ENCODE measurements around the gene UBAC2.
A peak's percentile ranks its signal among the peaks of the same experiment; 100 is the strongest.

The UBAC2 gene

GRCh38 chr13:99321709-99322108, 121.1 kb downstream of the UBAC2 start:
- Mint-ChIP-seq H3K4me1 (peaks cover 70% of the 10 kb centered on the region), H3K4me3 (peak overlapping the region; percentile 34), H3K27ac (ENCODE audit: low read depth) (peak overlapping the region; percentile 82), H3K9me3 (no peaks in the 10 kb centered on the region), H3K27me3 (no peaks in the 10 kb centered on the region), H3K36me3 (ENCODE audit: insufficient read depth) (peaks cover 27% of the 10 kb centered on the region)
- no peak for ATAC-seq (replicated peaks; ENCODE audit: extremely low read depth, poor library complexity, severe bottlenecking)
- DNase-seq (ENCODE audit: low spot score in 2 of 2): no peak

GRCh38 chr13:99322297-99323103, 121.8 kb downstream of the UBAC2 start:
- Mint-ChIP-seq H3K27ac (ENCODE audit: low read depth) (peak overlapping the region; percentile 82), H3K9me3 (no peaks in the 10 kb centered on the region), H3K36me3 (ENCODE audit: insufficient read depth) (peaks cover 27% of the 10 kb centered on the region), H3K4me1 (peaks cover 71% of the 10 kb centered on the region), H3K4me3 (peak overlapping the region; percentile 34), H3K27me3 (no peaks in the 10 kb centered on the region)
- DNase-seq (ENCODE audit: low spot score in 2 of 2) (no peak), ATAC-seq (replicated peaks; ENCODE audit: extremely low read depth, poor library complexity, severe bottlenecking) (peak; percentile 79)

- H3K27ac Mint-ChIP-seq (ENCODE audit: low read depth): peak overlapping the region; percentile 82
- DNase-seq (ENCODE audit: low spot score in 2 of 2): no peak
- H3K9me3 Mint-ChIP-seq: no peaks in the 10 kb centered on the region
- no peak for ATAC-seq (replicated peaks; ENCODE audit: extremely low read depth, poor library complexity, severe bottlenecking)
- H3K4me1 Mint-ChIP-seq: peaks cover 73% of the 10 kb centered on the region
- peaks cover 23% of the 10 kb centered on the region for H3K36me3 Mint-ChIP-seq (ENCODE audit: insufficient read depth)
- peak overlapping the region; percentile 34 for H3K4me3 Mint-ChIP-seq
- H3K27me3 Mint-ChIP-seq: no peaks in the 10 kb centered on the region
Measured at GRCh38 chr13:99323488-99323887, 122.8 kb downstream of the UBAC2 start.

- Mint-ChIP-seq H3K9me3 (no peaks in the 10 kb centered on the region), H3K4me1 (peaks cover 73% of the 10 kb centered on the region), H3K27ac (ENCODE audit: low read depth) (peak overlapping the region; percentile 60), H3K4me3 (peak overlapping the region; percentile 21), H3K27me3 (no peaks in the 10 kb centered on the region), H3K36me3 (ENCODE audit: insufficient read depth) (peaks cover 16% of the 10 kb centered on the region)
- no peak for ATAC-seq (replicated peaks; ENCODE audit: extremely low read depth, poor library complexity, severe bottlenecking)
- no peak for DNase-seq (ENCODE audit: low spot score in 2 of 2)
Measured at GRCh38 chr13:99326012-99326411, 125.4 kb downstream of the UBAC2 start.

GRCh38 chr13:99327126-99327525, 126.5 kb downstream of the UBAC2 start:
- Mint-ChIP-seq H3K27ac (ENCODE audit: low read depth) (peak overlapping the region; percentile 2), H3K4me3 (no peak overlapping the region), H3K36me3 (ENCODE audit: insufficient read depth) (peaks cover 17% of the 10 kb centered on the region), H3K4me1 (peaks cover 72% of the 10 kb centered on the region), H3K27me3 (no peaks in the 10 kb centered on the region), H3K9me3 (no peaks in the 10 kb centered on the region)
- no peak for ATAC-seq (replicated peaks; ENCODE audit: extremely low read depth, poor library complexity, severe bottlenecking)
- no peak for DNase-seq (ENCODE audit: low spot score in 2 of 2)

GRCh38 chr13:99327761-99328160, 127.1 kb downstream of the UBAC2 start:
- DNase-seq (ENCODE audit: low spot score in 2 of 2) (no peak), ATAC-seq (replicated peaks; ENCODE audit: extremely low read depth, poor library complexity, severe bottlenecking) (no peak)
- Mint-ChIP-seq H3K27ac (ENCODE audit: low read depth) (no peak overlapping the region), H3K27me3 (no peaks in the 10 kb centered on the region), H3K4me1 (peaks cover 70% of the 10 kb centered on the region), H3K9me3 (no peaks in the 10 kb centered on the region), H3K4me3 (no peak overlapping the region), H3K36me3 (ENCODE audit: insufficient read depth) (peaks cover 18% of the 10 kb centered on the region)

- Mint-ChIP-seq H3K27ac (ENCODE audit: low read depth) (peak overlapping the region; percentile 55), H3K27me3 (no peaks in the 10 kb centered on the region), H3K4me3 (no peak overlapping the region), H3K9me3 (no peaks in the 10 kb centered on the region), H3K36me3 (ENCODE audit: insufficient read depth) (peaks cover 18% of the 10 kb centered on the region), H3K4me1 (peaks cover 60% of the 10 kb centered on the region)
- DNase-seq (ENCODE audit: low spot score in 2 of 2): no peak
- no peak for ATAC-seq (replicated peaks; ENCODE audit: extremely low read depth, poor library complexity, severe bottlenecking)
Measured at GRCh38 chr13:99329477-99329876, 128.8 kb downstream of the UBAC2 start.

- H3K4me1 Mint-ChIP-seq: peaks cover 57% of the 10 kb centered on the region
- DNase-seq (ENCODE audit: low spot score in 2 of 2) (no peak), ATAC-seq (replicated peaks; ENCODE audit: extremely low read depth, poor library complexity, severe bottlenecking) (no peak)
- H3K9me3 Mint-ChIP-seq: no peaks in the 10 kb centered on the region
- no peaks in the 10 kb centered on the region for H3K27me3 Mint-ChIP-seq
- H3K27ac Mint-ChIP-seq (ENCODE audit: low read depth): no peak overlapping the region
- H3K36me3 Mint-ChIP-seq (ENCODE audit: insufficient read depth): peaks cover 15% of the 10 kb centered on the region
- H3K4me3 Mint-ChIP-seq: no peak overlapping the region
Measured at GRCh38 chr13:99330942-99331341, 130.3 kb downstream of the UBAC2 start.

GRCh38 chr13:99331881-99332293, 131.2 kb downstream of the UBAC2 start:
- peaks cover 58% of the 10 kb centered on the region for H3K4me1 Mint-ChIP-seq
- H3K27ac Mint-ChIP-seq (ENCODE audit: low read depth): no peak overlapping the region
- no peaks in the 10 kb centered on the region for H3K9me3 Mint-ChIP-seq
- H3K27me3 Mint-ChIP-seq: no peaks in the 10 kb centered on the region
- ATAC-seq (replicated peaks; ENCODE audit: extremely low read depth, poor library complexity, severe bottlenecking) (no peak), DNase-seq (ENCODE audit: low spot score in 2 of 2) (no peak)
- peaks cover 15% of the 10 kb centered on the region for H3K36me3 Mint-ChIP-seq (ENCODE audit: insufficient read depth)
- no peak overlapping the region for H3K4me3 Mint-ChIP-seq

GRCh38 chr13:99332456-99332855, 131.8 kb downstream of the UBAC2 start:
- no peak overlapping the region for H3K27ac Mint-ChIP-seq (ENCODE audit: low read depth)
- DNase-seq (ENCODE audit: low spot score in 2 of 2): no peak
- ATAC-seq (replicated peaks; ENCODE audit: extremely low read depth, poor library complexity, severe bottlenecking): no peak
- H3K27me3 Mint-ChIP-seq: no peaks in the 10 kb centered on the region
- no peak overlapping the region for H3K4me3 Mint-ChIP-seq
- no peaks in the 10 kb centered on the region for H3K9me3 Mint-ChIP-seq
- peaks cover 14% of the 10 kb centered on the region for H3K36me3 Mint-ChIP-seq (ENCODE audit: insufficient read depth)
- peaks cover 56% of the 10 kb centered on the region for H3K4me1 Mint-ChIP-seq

GRCh38 chr13:99334221-99334620, 133.6 kb downstream of the UBAC2 start:
- ATAC-seq (replicated peaks; ENCODE audit: extremely low read depth, poor library complexity, severe bottlenecking): no peak
- Mint-ChIP-seq H3K4me1 (peaks cover 65% of the 10 kb centered on the region), H3K27ac (ENCODE audit: low read depth) (peak overlapping the region; percentile 56)

GRCh38 chr13:99335087-99335486, 134.4 kb downstream of the UBAC2 start:
- Mint-ChIP-seq H3K27me3 (no peaks in the 10 kb centered on the region), H3K36me3 (ENCODE audit: insufficient read depth) (peaks cover 18% of the 10 kb centered on the region), H3K4me1 (peaks cover 67% of the 10 kb centered on the region), H3K4me3 (no peak overlapping the region), H3K9me3 (no peaks in the 10 kb centered on the region), H3K27ac (ENCODE audit: low read depth) (peak overlapping the region; percentile 9)
- ATAC-seq (replicated peaks; ENCODE audit: extremely low read depth, poor library complexity, severe bottlenecking) (no peak), DNase-seq (ENCODE audit: low spot score in 2 of 2) (no peak)

More at GRCh38 chr13:99334221-99334620, 133.6 kb downstream of the UBAC2 start:
- H3K36me3 Mint-ChIP-seq (ENCODE audit: insufficient read depth): peaks cover 16% of the 10 kb centered on the region
- no peaks in the 10 kb centered on the region for H3K9me3 Mint-ChIP-seq
- DNase-seq (ENCODE audit: low spot score in 2 of 2): no peak
- no peak overlapping the region for H3K4me3 Mint-ChIP-seq
- no peaks in the 10 kb centered on the region for H3K27me3 Mint-ChIP-seq

GRCh38 chr13:99335603-99336002, 134.9 kb downstream of the UBAC2 start:
- H3K27ac Mint-ChIP-seq (ENCODE audit: low read depth): peak overlapping the region; percentile 9
- no peak overlapping the region for H3K4me3 Mint-ChIP-seq
- ATAC-seq (replicated peaks; ENCODE audit: extremely low read depth, poor library complexity, severe bottlenecking) (no peak), DNase-seq (ENCODE audit: low spot score in 2 of 2) (no peak)
- H3K27me3 Mint-ChIP-seq: no peaks in the 10 kb centered on the region
- H3K9me3 Mint-ChIP-seq: no peaks in the 10 kb centered on the region
- H3K4me1 Mint-ChIP-seq: peaks cover 72% of the 10 kb centered on the region
- H3K36me3 Mint-ChIP-seq (ENCODE audit: insufficient read depth): peaks cover 18% of the 10 kb centered on the region
